ENCODE data around the gene SYP. TPM values are rescaled to one million over a fixed set of nuclear protein-coding genes. Genes with fewer than 3 reads are reported as not detected.

SYP gene
- total RNA-seq, 2 donors from 2014 or later, result 6.4 to 7.4 TPM

DNA sequence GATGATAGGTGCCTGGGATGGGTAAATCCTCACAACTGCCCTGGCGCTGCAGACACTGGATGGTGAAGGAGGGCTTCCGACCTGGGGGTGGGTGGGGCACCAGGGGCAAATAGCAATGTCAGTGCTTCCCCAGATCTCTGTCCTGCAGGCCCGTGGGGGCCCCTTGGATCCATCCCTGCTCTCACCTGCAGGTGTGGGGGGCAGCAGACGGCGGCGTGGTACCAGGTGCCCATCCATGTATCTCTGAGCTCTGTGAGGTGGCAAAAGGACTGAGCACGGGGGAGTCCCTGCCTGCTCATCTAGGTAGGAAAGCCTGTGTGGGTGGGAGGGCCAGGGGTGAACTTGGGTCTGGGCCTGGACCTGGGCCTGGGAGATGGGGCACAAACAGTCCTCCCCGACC is 6.5 kb upstream of the SYP start:
- Histone ChIP-seq H3K9me3 (no peaks in the 10 kb centered on the region), H3K27ac (no peak overlapping the region), H3K36me3 (no peaks in the 10 kb centered on the region), H3K4me3 (no peak overlapping the region), H3K9ac (ENCODE audit: low read depth in 2 of 2, low read length in 2 of 2) (no peak overlapping the region), H3K27me3 (no peaks in the 10 kb centered on the region), H3K4me1 (no peaks in the 10 kb centered on the region)
- TF ChIP-seq, protein P1, sequence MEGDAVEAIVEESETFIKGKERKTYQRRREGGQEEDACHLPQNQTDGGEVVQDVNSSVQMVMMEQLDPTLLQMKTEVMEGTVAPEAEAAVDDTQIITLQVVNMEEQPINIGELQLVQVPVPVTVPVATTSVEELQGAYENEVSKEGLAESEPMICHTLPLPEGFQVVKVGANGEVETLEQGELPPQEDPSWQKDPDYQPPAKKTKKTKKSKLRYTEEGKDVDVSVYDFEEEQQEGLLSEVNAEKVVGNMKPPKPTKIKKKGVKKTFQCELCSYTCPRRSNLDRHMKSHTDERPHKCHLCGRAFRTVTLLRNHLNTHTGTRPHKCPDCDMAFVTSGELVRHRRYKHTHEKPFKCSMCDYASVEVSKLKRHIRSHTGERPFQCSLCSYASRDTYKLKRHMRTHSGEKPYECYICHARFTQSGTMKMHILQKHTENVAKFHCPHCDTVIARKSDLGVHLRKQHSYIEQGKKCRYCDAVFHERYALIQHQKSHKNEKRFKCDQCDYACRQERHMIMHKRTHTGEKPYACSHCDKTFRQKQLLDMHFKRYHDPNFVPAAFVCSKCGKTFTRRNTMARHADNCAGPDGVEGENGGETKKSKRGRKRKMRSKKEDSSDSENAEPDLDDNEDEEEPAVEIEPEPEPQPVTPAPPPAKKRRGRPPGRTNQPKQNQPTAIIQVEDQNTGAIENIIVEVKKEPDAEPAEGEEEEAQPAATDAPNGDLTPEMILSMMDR (IDR thresholded peaks at IDR 0.05), result no peak
- intact Hi-C loops (cut with DNase I), result no loop called here
- DNase-seq, result no peak

DNA sequence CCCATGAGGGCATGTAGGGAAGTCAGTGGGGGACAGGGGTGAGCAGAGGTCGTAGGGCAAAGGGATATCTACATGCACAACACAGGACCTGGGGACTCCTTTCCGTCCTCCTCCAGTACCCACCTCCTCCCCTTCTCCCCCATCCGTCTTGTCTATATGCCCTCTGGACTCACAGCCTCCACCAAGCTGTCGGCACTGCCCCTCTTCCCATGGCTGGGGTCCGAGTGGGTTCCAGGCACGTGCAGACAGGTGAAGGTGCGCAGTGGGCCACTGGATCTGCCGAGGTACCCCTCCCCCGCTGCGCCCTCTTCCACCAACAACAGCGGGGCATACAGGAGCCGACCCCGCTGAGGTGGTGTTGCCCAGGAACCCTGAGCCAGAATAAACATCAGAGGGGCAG is 5.5 kb upstream of the SYP start:
- no peaks in the 10 kb centered on the region for H3K27me3 ChIP-seq
- no peaks in the 10 kb centered on the region for H3K36me3 ChIP-seq
- H3K4me1 ChIP-seq, result no peaks in the 10 kb centered on the region
- H3K27ac ChIP-seq, result no peak overlapping the region
- H3K9me3 ChIP-seq, result no peaks in the 10 kb centered on the region
- intact Hi-C loops (cut with DNase I), result no loop called here
- no peak overlapping the region for H3K9ac ChIP-seq (ENCODE audit: low read depth in 2 of 2, low read length in 2 of 2)
- H3K4me3 ChIP-seq, result no peak overlapping the region
- TF ChIP-seq, protein P1 (IDR thresholded peaks at IDR 0.05), result no peak
- DNase-seq, result no peak

DNA sequence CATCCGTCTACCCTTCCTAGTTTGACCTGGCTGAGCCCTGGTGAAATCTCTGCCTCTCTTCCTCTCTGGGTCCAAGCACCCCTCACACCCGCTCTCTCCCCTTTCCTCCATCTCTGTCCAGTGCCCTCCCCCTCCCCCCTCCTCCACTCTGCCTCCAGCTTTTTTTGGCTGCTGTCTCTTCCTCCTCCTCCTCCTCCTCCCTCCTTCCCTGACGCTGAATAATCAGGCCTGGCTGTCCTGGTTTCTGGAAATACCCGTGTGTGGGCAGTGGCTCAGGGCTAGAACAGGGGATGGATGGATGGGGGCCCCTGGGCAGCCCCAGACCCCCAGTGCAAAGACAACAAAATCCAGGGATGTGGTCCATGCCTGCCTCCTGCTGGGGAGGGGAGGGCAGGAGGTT is 4.7 kb upstream of the SYP start:
- H3K36me3 ChIP-seq, result no peaks in the 10 kb centered on the region
- H3K4me1 ChIP-seq, result no peaks in the 10 kb centered on the region
- H3K4me3 ChIP-seq, result no peak overlapping the region
- H3K9ac ChIP-seq (ENCODE audit: low read depth in 2 of 2, low read length in 2 of 2), result no peak overlapping the region
- no peaks in the 10 kb centered on the region for H3K9me3 ChIP-seq
- no peak for DNase-seq
- no peak overlapping the region for H3K27ac ChIP-seq
- intact Hi-C loops (cut with DNase I), result no loop called here
- TF ChIP-seq, protein P1 (IDR thresholded peaks at IDR 0.05), result no peak
- H3K27me3 ChIP-seq, result no peaks in the 10 kb centered on the region

DNA sequence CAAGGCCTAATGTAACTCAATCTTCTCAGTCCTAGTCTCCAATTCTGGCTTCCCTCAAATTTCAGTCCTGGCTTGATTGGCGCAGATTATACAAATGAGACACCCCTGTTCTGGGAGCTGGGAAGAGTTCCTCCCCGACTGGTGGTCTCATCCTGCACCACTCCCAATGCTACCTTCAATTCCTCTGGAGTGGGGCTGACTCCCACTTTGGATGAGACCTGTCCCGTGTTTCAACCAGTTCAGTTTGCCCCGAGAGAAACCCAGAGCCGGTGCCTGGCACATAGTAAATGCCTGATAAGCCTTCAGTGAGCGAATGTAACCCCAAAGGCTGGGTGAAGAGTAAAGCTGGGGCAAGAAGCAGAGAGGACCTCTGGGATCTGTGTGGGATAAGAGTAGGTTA is 4.0 kb upstream of the SYP start:
- intact Hi-C loops (cut with DNase I), result no loop called here
- TF ChIP-seq, protein P1 (IDR thresholded peaks at IDR 0.05), result no peak
- no peaks in the 10 kb centered on the region for H3K27me3 ChIP-seq
- H3K4me1 ChIP-seq, result no peaks in the 10 kb centered on the region
- H3K9ac ChIP-seq (ENCODE audit: low read depth in 2 of 2, low read length in 2 of 2), result no peak overlapping the region
- H3K4me3 ChIP-seq, result no peak overlapping the region
- no peaks in the 10 kb centered on the region for H3K9me3 ChIP-seq
- no peak for DNase-seq
- H3K36me3 ChIP-seq, result no peaks in the 10 kb centered on the region
- no peak overlapping the region for H3K27ac ChIP-seq

DNA sequence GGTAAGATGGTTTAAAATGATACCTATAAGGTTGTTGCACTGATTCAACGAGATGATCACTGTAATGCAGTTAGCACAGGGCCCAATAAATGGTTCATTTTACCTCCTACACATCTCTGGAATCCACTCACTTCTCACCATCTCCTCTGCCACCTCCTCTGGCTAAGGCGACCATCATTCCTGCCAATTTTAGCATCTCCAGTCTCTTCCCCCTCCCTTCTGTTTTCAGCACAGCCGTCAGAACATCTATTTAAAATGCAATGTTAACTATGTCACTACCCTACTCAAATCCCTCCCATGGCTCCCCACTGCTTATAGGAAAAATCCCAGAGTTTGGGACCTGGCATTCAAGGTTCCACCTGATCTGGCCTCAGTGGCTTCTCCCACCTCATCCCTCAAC is 3.5 kb upstream of the SYP start:
- Histone ChIP-seq H3K27ac (no peak overlapping the region), H3K36me3 (no peaks in the 10 kb centered on the region), H3K27me3 (no peaks in the 10 kb centered on the region), H3K4me1 (no peaks in the 10 kb centered on the region), H3K9me3 (no peaks in the 10 kb centered on the region), H3K9ac (ENCODE audit: low read depth in 2 of 2, low read length in 2 of 2) (no peak overlapping the region), H3K4me3 (no peak overlapping the region)
- no peak for DNase-seq
- intact Hi-C loops (cut with DNase I), result no loop called here
- TF ChIP-seq, protein P1 (IDR thresholded peaks at IDR 0.05), result no peak

DNA sequence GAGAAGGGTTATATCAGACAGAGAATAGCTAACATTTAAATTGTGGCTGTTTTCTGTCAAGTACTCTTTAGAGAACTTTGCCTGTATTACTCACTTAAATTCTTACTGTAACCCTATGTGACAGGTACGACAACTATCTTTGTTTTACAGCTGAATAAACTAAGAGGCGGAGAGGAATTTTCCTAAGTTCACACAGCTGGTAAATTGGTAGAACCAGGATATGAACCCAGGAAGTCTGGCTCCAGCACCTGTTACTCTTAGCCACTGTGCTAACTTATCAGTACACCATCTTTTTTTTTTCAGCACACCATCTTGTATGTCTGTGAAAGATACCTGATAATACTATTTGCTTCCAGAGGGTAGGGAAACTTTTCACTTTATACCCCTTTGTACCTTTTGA is 2.0 kb upstream of the SYP start:
- Histone ChIP-seq H3K27ac (no peak overlapping the region), H3K9me3 (no peaks in the 10 kb centered on the region), H3K4me3 (no peak overlapping the region), H3K36me3 (no peaks in the 10 kb centered on the region), H3K4me1 (no peaks in the 10 kb centered on the region), H3K27me3 (no peaks in the 10 kb centered on the region), H3K9ac (ENCODE audit: low read depth in 2 of 2, low read length in 2 of 2) (no peak overlapping the region)
- intact Hi-C loops (cut with DNase I), result no loop called here
- no peak for DNase-seq
- TF ChIP-seq, protein P1 (IDR thresholded peaks at IDR 0.05), result no peak
